ENCODE measurements around the gene TCF20.

DNA sequence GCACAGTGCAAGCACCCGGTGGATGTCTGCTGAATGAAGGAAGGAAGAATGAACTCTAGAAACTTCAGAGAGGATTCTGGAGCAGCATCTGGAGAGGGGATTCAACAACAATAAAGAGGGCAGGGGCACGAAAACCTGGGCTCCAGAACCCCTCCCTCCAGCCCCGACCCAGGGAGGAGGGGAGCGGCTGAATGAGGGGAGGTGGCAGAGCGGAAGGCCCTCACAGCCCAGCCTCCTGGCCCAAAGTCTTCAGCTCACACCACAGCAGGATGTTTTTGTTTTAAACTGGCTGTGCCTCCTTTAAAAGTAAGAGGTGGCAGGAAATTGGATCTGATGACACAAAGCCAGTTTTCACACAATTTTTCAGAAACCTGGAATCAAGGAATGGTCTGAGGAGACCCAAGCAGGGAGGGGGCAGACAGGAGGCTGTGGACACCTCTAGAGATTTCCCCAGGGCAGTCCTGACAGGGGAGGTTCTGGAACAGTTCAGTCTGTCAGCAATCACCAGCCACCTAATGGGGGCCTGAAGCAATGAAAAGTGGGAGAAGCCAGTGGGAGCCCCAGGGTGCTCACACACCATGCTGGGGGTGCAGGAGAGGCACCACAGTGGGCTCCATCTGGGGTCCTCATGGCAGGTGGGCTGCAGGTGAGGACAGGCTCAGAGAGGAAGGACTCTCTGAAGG, 44.4 kb upstream of the TCF20 start:
- TF ChIP-seq POLR2A (IDR thresholded peaks at IDR 0.05): no peak
- TF ChIP-seq, protein P1, sequence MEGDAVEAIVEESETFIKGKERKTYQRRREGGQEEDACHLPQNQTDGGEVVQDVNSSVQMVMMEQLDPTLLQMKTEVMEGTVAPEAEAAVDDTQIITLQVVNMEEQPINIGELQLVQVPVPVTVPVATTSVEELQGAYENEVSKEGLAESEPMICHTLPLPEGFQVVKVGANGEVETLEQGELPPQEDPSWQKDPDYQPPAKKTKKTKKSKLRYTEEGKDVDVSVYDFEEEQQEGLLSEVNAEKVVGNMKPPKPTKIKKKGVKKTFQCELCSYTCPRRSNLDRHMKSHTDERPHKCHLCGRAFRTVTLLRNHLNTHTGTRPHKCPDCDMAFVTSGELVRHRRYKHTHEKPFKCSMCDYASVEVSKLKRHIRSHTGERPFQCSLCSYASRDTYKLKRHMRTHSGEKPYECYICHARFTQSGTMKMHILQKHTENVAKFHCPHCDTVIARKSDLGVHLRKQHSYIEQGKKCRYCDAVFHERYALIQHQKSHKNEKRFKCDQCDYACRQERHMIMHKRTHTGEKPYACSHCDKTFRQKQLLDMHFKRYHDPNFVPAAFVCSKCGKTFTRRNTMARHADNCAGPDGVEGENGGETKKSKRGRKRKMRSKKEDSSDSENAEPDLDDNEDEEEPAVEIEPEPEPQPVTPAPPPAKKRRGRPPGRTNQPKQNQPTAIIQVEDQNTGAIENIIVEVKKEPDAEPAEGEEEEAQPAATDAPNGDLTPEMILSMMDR (IDR thresholded peaks at IDR 0.05): no peak
